HG03064 (cell line): ENCODE measurements around the gene C2orf69.
A peak's percentile ranks its signal among the peaks of the same experiment; 100 is the strongest.

Source experiments
- ATAC-seq: cut with Tn5 transposase; IDR thresholded peaks from one replicate; pipeline ENCODE4 v1.9.1; 2021; ENCODE audit warnings: low read depth; ENCODE audit not compliant: unreplicated experiment

The C2orf69 gene

GRCh38 chr2:199911052-199911876, at the start of gene C2orf69:
C2orf69 (plus strand) TSS chr2:199911293; CDS start chr2:199911439, 146 bp downstream.
- ATAC-seq: peak; percentile 87

- no peak for ATAC-seq
Observed at GRCh38 chr2:199862788-199863187, 48.3 kb upstream of the C2orf69 start.

- ATAC-seq: no peak
Observed at GRCh38 chr2:199865905-199866304, 45.2 kb upstream of the C2orf69 start.

- ATAC-seq: no peak
Observed at GRCh38 chr2:199868431-199869226, 42.5 kb upstream of the C2orf69 start.

GRCh38 chr2:199869227-199869541, 41.9 kb upstream of the C2orf69 start:
- no peak for ATAC-seq

GRCh38 chr2:199869653-199870052, 41.4 kb upstream of the C2orf69 start:
- ATAC-seq: no peak

- ATAC-seq: no peak
Observed at GRCh38 chr2:199870581-199870980, 40.5 kb upstream of the C2orf69 start.

GRCh38 chr2:199874209-199874608, 36.9 kb upstream of the C2orf69 start:
- no peak for ATAC-seq

- no peak for ATAC-seq
Observed at GRCh38 chr2:199875400-199875799, 35.7 kb upstream of the C2orf69 start.

- no peak for ATAC-seq
Observed at GRCh38 chr2:199882667-199883066, 28.4 kb upstream of the C2orf69 start.

- no peak for ATAC-seq
Observed at GRCh38 chr2:199883474-199884212, 27.4 kb upstream of the C2orf69 start.

- ATAC-seq: no peak
Observed at GRCh38 chr2:199895406-199895805, 15.7 kb upstream of the C2orf69 start.

- no peak for ATAC-seq
Observed at GRCh38 chr2:199896617-199897016, 14.5 kb upstream of the C2orf69 start.

GRCh38 chr2:199901942-199902341, 9.2 kb upstream of the C2orf69 start:
- ATAC-seq: no peak

- ATAC-seq: no peak
Observed at GRCh38 chr2:199902486-199903110, 8.5 kb upstream of the C2orf69 start.

GRCh38 chr2:199903111-199903510, 8.0 kb upstream of the C2orf69 start:
- no peak for ATAC-seq

GRCh38 chr2:199907008-199907714, 3.9 kb upstream of the C2orf69 start:
- no peak for ATAC-seq

- ATAC-seq: no peak
Observed at GRCh38 chr2:199910338-199911051, 598 bp upstream of the C2orf69 start.

GRCh38 chr2:199911877-199912161, 726 bp downstream of the C2orf69 start:
- ATAC-seq: no peak
